Retina (tissue), 1 donor: Measurements from ENCODE around the gene SPATS2L.

Experiments
- DNase-seq: peaks from one replicate; pipeline ENCODE4 v3.0.0-alpha.2; 2016

Gene SPATS2L

DNA sequence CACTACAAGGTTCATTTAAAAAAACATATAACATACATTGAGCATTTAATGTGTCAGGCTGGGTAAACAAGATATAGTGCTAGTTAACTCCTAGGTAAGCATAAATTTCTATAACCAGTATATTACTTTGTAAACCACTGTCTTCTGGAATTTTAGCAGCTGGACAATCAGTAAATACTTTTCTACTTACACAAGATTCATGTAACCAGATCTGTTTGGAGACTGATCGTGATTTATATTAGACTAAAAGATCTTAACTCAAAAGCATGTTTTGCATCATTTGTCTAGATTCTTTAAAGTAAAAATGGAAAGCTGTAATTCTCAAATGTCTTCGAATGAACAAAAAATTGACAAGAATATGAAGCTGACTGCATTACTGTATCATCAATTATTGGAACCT lies 218.6 kb downstream of the SPATS2L start:
- no peak for DNase-seq

- DNase-seq, result no peak
These were observed 219.0 kb downstream of the SPATS2L start for GRCh38 chr2:200525551-200525881.

GRCh38 chr2:200525882-200526651 lies 219.6 kb downstream of the SPATS2L start, which contains the start of gene SGO2:
TSS of gene SGO2 (plus strand) at chr2:200526207. CDS start at chr2:200532976, 6,769 bp downstream.
- DNase-seq, result peak; percentile 96

GRCh38 chr2:200528228-200528627 lies 221.7 kb downstream of the SPATS2L start:
- no peak for DNase-seq
